Osteoblast (primary cell): Measurements from ENCODE around the gene NAT9. TPM values are rescaled to one million over a fixed set of nuclear protein-coding genes. Genes with fewer than 3 reads are reported as not detected.

Experiments used
- DNase-seq: peaks from one replicate; pipeline ENCODE4 v3.0.0; 2011; ENCODE audit warnings: low spot score, mixed read lengths; ENCODE audit not compliant: insufficient read length; ENCODE audit errors: missing footprints
- H2AFZ ChIP-seq: 2 replicates; pipeline ENCODE4 v1.6.0; 2011; ENCODE audit warnings: mild to moderate bottlenecking, low read length
- H3K27ac ChIP-seq: 2 replicates; pipeline ENCODE4 v1.5.1; 2011; ENCODE audit warnings: mild to moderate bottlenecking, low read depth, low read length, moderate library complexity
- H3K27me3 ChIP-seq: 2 replicates; pipeline ENCODE4 v1.6.0; 2012; ENCODE audit warnings: mild to moderate bottlenecking, control low read depth, inconsistent platforms, low read length, moderate library complexity; ENCODE audit not compliant: insufficient read depth
- H3K36me3 ChIP-seq: 2 replicates; pipeline ENCODE4 v1.5.1; 2011; ENCODE audit warnings: mild to moderate bottlenecking, low read length, control low read depth, moderate library complexity; ENCODE audit not compliant: insufficient read depth
- H3K4me1 ChIP-seq: 2 replicates; pipeline ENCODE4 v1.5.1; 2011; ENCODE audit warnings: mild to moderate bottlenecking, low read length, control low read depth, moderate library complexity; ENCODE audit not compliant: insufficient read depth
- H3K4me2 ChIP-seq: 2 replicates; pipeline ENCODE4 v1.6.0; 2011; ENCODE audit warnings: mild to moderate bottlenecking, low read length; ENCODE audit not compliant: insufficient read depth
- H3K4me3 ChIP-seq: fragments of 200-600 bp; sonication (generic); 3 replicates; pipeline ENCODE4 v1.5.1; 2012; ENCODE audit warnings: mild to moderate bottlenecking, low read length, inconsistent platforms; ENCODE audit not compliant: insufficient read depth
- H3K79me2 ChIP-seq: 2 replicates; pipeline ENCODE4 v1.6.0; 2012; ENCODE audit warnings: mild to moderate bottlenecking, low read length, control low read depth, inconsistent platforms; ENCODE audit not compliant: insufficient read depth
- H3K9me3 ChIP-seq: 2 replicates; pipeline ENCODE4 v1.5.1; 2011; ENCODE audit warnings: low read depth, low read length, control low read depth
- H4K20me1 ChIP-seq: 2 replicates; pipeline ENCODE4 v1.6.0; 2012; ENCODE audit warnings: mild to moderate bottlenecking, low read length, control low read depth; ENCODE audit not compliant: insufficient read depth
- total RNA-seq: library from RNA; depleted of rRNA; stranded (reverse); fragments of >200 nt; gene quantifications from 2 replicates; pipeline ENCODE4 v1.2.3, GENCODE V29; 2012
- TF ChIP-seq, protein P1 (sequence below): IDR thresholded peaks from 2 replicates; pipeline ENCODE4 v1.5.1; 2011; ENCODE audit warnings: mild to moderate bottlenecking, low read depth, low read length, moderate library complexity; ENCODE audit errors: extremely low read depth

Gene NAT9, protein sequence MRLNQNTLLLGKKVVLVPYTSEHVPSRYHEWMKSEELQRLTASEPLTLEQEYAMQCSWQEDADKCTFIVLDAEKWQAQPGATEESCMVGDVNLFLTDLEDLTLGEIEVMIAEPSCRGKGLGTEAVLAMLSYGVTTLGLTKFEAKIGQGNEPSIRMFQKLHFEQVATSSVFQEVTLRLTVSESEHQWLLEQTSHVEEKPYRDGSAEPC
- total RNA-seq: 33.0 and 35.1 TPM in 2 replicates

DNA sequence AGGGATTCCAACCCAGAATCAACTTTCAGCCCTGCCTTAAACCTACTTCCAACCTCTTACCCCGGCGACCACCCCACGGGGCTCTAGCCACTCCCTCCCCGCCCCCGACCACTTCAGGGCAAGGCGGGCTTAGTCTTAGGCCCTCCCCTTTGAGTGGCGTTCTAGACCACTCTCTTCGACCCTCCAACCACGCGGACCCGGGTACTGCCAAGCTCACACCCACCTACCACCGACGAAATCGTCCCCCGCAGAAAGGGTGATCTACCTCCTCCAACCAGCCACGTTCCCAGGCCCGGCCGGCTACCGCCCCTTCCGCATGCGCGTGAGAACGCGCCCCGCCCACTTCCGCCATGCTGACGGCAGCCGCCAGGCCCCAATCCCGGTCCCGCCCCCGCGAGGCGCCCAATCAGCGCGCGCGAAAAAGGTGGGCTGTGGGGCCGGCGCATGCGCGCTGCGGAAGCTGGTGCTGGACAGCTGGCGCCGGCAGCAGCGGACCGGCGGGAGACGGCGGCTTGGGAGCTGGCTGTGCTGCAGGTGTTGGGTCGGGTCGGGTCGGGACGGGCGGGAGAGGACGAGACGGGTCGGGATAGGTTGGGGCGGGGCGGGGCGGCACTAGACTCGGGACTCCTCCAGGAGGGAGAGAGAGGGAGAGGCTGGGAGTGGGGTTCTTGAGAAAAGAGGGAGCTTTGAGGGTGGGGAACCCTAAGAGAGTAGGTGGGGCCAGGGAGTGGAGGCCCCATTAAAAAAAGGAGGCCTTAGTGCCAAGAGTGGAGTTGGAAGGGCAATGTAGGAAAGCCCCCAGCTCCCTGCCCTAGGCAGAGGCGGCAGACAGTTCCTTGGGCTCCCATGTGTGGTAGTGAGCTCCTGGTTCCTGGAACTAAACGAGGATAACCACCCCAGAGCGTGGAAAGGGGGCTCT lies at the start of gene NAT9:
Gene NAT9 (minus strand): TSS at position 302 of the 919 bp plus-strand sequence. CDS start 647 bp downstream, outside the sequence.
- peak within 1 kb of the TSS; percentile 93 for H2AFZ ChIP-seq
- H3K79me2 ChIP-seq: peaks cover 56% of the 10 kb centered on the region
- H3K27me3 ChIP-seq: no peaks in the 10 kb centered on the region
- peak; percentile 100 for DNase-seq
- H3K9me3 ChIP-seq: no peaks in the 10 kb centered on the region
- peaks cover 37% of the 10 kb centered on the region for H3K4me1 ChIP-seq
- peak within 1 kb of the TSS; percentile 86 for H3K27ac ChIP-seq
- TF ChIP-seq, protein P1, sequence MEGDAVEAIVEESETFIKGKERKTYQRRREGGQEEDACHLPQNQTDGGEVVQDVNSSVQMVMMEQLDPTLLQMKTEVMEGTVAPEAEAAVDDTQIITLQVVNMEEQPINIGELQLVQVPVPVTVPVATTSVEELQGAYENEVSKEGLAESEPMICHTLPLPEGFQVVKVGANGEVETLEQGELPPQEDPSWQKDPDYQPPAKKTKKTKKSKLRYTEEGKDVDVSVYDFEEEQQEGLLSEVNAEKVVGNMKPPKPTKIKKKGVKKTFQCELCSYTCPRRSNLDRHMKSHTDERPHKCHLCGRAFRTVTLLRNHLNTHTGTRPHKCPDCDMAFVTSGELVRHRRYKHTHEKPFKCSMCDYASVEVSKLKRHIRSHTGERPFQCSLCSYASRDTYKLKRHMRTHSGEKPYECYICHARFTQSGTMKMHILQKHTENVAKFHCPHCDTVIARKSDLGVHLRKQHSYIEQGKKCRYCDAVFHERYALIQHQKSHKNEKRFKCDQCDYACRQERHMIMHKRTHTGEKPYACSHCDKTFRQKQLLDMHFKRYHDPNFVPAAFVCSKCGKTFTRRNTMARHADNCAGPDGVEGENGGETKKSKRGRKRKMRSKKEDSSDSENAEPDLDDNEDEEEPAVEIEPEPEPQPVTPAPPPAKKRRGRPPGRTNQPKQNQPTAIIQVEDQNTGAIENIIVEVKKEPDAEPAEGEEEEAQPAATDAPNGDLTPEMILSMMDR: no peak
- peaks cover 25% of the 10 kb centered on the region for H4K20me1 ChIP-seq
- H3K36me3 ChIP-seq: peaks cover 41% of the 10 kb centered on the region
- peak within 1 kb of the TSS; percentile 94 for H3K4me2 ChIP-seq
- peak within 1 kb of the TSS; percentile 98 for H3K4me3 ChIP-seq

DNA sequence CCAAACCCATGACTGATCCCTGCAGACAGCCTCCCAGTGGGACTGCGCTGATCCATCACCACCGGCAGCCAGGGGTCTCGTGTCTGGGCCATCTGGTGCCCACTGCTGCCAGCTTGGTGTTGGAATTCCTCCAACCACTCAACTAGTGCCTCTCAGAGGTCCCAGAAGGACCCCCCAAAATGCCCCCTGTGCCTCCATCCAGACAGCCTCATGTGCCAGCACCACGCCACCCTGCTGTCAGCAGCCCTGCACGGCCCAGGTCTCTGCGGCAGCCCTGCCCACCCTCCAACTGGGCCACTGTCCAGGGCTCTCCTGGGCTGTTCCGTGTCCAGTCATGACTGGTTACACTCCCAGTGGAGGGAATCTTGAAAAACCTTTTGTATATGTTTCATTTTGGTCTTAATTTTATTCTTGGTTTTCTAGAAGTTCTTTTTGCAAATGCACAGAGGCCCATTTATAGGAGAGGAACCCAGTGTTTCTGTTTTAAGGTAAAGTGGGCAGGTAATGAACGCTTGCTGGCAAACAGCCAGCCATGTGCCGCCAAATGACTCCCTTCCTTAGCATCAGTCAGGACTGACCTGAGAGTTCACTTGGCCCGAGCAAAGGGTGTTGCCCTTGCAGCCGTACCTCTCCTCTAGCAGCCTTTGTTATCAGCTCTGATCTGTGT lies 48.9 kb upstream of the NAT9 start:
- Histone ChIP-seq H3K27me3 (no peaks in the 10 kb centered on the region), H2AFZ (no peak overlapping the region), H4K20me1 (no peaks in the 10 kb centered on the region), H3K4me1 (no peaks in the 10 kb centered on the region), H3K79me2 (no peaks in the 10 kb centered on the region), H3K36me3 (peaks cover 7% of the 10 kb centered on the region), H3K4me2 (no peak overlapping the region), H3K4me3 (no peak overlapping the region), H3K9me3 (no peaks in the 10 kb centered on the region), H3K27ac (no peak overlapping the region)
- DNase-seq: no peak
- TF ChIP-seq, protein P1: no peak

DNA sequence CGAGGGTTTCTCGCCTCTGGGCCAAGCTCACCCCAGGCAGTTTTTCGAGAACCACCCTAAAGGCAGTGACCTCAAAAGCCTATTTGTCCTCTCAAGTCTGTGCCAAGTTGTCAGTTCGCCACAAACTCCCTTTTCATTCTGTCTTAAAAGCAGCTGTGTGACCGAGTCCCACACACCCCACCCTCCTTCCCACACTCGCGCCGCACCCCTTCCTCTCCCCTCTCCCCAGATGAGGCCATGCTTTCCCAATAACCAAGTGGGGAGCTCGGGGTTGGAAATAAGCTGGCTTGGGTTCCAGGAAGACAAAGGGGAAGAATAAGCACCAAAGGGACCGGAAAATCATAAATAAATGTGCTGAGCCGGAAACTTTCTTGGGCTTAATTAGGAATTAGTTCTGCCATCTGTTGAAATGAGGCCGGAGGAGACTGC lies 46.8 kb upstream of the NAT9 start:
- Histone ChIP-seq H3K27me3 (no peaks in the 10 kb centered on the region), H3K9me3 (no peaks in the 10 kb centered on the region), H4K20me1 (peaks cover 4% of the 10 kb centered on the region), H3K27ac (no peak overlapping the region), H2AFZ (no peak overlapping the region), H3K36me3 (peaks cover 7% of the 10 kb centered on the region), H3K4me3 (no peak overlapping the region), H3K4me1 (no peaks in the 10 kb centered on the region), H3K4me2 (no peak overlapping the region), H3K79me2 (no peaks in the 10 kb centered on the region)
- DNase-seq: no peak
- TF ChIP-seq, protein P1: no peak
